AG08396 (cell line): Measurements from ENCODE around the gene P2RY13.

Experiments
- DNase-seq: peaks from one replicate; pipeline ENCODE4 v3.0.0; 2012; ENCODE audit warnings: low spot score, mixed read lengths

Gene P2RY13

DNA sequence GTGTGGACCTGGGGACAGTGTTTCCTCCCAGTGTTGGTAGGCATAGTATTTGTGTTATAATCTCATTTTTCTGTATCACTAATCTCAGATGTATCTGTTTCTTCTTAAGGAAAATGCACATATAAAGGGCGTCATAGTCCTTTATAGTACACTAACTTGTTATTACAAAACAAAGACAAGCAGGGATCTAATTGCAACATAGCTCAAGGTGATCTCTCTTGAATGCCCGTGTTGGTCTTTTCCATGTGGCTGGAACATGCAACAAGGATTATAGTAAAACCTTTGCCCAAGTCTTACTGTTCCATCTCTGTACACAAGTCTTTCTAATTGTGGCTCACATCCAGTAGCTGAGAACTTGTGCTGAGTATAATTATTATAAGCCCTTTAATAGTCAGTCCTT lies 9.2 kb downstream of the P2RY13 start:
- DNase-seq: no peak

DNA sequence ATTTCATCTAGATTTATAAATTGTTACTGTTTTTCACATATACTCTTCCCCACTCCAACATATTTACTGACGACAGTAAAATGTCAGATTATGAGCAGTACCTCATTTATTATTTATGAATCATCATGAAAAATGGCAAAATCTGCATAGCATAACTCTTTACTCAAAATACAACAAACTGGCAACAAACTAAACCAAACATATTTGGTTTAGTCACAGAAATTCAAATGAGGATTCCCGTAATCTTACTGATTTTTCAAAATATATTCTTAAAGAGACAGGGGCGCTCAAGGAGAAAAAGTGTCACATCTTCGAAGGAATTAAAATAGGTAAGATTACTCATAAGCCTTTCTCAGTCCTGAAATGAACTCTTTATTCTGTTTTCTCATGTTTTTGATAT lies 9.7 kb downstream of the P2RY13 start:
- no peak for DNase-seq

DNA sequence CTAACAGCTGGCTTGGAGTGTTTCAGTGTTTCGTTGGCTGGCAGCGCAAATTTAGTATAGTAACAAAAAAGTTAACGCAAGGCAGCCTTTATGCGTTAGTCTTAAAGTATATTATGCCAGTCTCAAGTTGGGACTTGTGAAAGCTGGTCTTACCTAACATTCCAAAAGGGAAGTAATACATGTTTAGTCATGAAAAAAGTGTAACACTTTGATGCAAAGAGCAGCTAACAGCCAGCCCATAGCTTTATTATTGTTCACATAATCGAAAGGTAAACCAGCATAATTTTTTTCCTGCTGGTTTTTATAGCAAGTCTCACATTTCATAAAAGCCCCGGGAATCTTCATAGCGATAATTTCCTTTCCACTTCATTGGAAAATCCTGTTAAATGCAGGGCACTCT lies 10.4 kb downstream of the P2RY13 start:
- DNase-seq: no peak

DNA sequence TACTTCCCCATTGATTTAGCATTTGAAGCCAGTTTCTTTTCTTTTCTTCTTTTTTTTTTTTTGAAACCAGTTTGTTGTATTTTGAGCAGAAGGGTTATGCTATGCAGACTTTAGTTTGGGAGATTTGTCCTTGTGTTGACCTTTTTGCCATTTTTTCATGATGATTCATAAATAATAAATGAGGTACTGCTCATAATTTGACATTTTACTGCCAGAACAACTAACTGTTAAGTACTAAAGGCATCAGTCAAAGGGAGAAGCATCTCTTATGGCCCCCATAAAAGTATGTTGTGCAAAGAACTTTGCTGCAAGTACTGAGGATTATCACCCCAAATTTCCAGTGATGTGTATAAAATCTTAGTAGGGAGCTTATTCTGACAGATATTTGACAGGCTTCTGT lies 11.0 kb downstream of the P2RY13 start:
- no peak for DNase-seq

DNA sequence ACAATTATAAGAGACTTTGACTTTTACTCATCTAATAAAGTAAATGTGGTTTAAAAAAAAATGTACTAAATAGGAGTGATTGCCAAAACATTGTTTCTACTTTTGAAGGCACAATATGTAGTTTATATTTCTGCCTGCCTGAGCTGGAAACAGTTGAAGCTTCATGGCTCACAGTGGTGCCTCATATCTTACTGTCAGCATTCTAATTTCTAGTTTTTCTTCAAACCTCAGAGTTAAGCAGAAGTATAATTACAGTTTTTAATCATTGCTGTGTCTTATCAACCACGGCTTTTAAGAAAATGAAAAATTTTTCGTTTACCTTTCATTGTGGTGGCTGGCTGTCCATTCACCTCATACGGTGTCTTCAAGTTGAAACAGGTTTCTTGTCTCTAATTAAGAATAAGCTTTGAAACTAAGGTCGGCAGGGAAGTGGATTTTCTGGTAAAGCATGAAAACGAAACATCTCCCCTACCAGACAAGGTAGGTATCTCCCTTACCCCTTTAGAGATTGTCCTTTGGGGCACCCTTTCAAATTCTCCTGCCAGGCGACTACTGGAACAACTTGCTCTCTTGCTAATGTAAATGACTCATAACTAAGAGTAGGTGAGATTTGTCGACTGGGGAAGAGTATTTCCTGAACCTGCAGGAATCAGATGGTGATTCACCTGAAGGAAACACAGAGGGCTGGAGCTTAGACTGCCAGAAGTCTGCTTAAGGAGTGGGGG lies 12.9 kb downstream of the P2RY13 start, which contains the start of gene GPR87:
Gene GPR87 (minus strand): TSS at position 554 of the 725 bp plus-strand sequence. CDS start 16,720 bp downstream, outside the sequence.
- DNase-seq: no peak

DNA sequence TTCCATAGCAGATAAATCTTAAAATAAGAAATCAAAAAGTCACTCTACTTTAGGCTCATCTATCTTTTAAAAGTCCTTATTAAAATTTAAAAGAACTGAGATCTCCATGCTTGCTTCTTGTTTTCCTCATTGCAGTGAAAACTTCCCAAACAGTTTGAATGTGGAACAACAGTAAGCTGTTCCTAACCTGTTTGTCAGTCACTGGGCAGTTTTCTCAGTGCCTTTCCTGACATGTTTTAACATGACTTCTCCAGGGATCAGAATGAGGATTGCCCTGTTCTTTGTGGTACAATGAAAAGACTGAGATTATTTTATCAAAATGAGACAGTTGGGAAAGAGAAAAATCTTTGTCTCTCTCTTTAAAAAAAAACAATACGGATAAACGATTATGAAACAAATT lies 13.5 kb downstream of the P2RY13 start:
- DNase-seq: no peak

DNA sequence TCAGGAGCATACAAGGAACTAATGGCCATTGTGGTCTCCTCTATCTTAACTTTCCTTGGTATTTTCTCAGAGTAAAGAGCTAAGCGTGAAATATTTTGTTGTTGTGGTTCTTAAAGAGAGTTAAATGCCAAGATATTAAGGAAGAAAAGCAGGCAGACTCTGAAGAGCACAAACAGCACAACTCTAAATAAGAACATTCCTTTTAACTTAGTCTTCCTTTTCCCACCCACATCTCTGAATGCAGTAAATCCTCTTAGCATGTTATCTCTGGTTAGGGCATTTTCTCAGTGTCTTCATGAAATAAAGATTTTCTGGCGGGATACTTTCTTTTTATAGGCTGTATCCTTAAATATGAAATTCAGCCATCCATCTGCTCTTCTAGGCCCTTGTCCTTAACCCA lies 14.2 kb downstream of the P2RY13 start:
- no peak for DNase-seq

DNA sequence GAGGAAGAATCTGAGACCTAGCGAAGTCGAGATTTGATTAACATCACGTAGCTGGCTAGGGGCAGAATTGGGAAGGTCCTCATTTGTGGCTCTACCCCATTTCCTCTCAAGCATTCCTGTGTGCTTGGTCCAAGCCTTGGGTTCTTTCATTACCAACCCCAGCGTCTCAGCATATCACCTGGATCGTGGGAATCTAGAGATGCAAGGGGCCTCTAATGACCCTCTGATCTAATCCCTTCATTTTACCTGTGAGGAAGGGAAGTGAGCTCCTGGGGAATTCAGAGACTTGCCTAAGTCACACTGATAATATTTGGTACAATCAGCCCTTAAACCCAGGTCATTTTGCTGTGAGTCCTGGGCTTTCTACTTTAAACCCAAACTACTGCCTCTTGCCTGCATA lies 14.8 kb downstream of the P2RY13 start:
- DNase-seq: no peak

DNA sequence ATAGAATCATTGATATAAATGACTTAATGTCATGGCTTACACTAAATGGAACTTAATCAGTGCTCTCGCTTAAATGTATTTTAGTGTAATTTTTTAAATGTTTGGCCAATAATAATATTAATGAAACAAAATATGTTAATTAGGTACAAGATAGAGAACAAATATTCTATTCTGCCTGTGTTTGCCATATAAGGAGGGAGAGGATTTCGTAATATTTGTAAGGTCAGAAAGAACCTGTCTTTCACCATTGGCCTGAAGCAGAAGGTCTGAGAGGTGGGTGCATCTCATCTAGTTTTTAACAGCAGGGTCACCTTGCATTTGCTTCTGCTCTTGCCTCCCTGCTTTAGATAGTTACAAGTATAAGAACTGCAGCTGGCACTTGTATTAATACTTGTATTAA lies 15.2 kb downstream of the P2RY13 start:
- DNase-seq: no peak

DNA sequence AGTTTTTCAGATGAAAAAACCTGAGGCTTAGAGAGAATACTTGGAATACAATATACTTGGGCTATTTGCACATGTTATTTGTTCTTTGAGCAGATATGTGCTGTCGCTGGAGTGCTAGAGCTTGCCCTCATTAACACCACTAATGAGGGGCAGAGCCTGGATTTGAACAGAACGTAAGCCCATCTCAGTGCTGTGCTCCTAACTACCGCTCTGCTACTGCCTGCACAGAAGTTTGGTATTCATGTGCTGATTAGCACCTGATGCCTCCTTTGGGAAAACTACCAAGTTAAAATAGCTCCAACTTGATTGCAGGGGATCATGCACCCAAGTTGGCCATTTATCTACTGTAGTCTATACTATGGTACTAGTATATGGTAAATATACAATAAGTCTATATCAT lies 16.4 kb downstream of the P2RY13 start:
- DNase-seq: no peak

DNA sequence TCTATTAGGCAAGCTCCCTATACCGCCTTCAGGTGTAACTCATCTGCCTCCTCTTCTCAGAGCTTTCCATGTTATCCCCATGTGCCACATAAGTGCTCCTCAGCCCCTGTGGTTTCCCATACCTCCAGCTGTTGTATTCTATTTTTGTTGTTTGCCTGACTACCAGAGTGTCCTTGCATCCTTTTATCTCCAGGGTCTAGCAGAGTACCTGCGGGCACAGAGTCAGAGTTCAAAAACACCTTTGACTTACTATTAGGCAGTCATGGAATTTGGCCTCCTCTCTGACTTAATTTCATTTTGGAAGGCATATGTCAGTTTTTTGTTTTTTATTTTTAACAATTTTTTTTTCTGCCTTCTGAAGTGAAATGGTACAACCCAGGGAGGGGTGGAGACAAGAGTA lies 19.8 kb downstream of the P2RY13 start:
- DNase-seq: no peak

DNA sequence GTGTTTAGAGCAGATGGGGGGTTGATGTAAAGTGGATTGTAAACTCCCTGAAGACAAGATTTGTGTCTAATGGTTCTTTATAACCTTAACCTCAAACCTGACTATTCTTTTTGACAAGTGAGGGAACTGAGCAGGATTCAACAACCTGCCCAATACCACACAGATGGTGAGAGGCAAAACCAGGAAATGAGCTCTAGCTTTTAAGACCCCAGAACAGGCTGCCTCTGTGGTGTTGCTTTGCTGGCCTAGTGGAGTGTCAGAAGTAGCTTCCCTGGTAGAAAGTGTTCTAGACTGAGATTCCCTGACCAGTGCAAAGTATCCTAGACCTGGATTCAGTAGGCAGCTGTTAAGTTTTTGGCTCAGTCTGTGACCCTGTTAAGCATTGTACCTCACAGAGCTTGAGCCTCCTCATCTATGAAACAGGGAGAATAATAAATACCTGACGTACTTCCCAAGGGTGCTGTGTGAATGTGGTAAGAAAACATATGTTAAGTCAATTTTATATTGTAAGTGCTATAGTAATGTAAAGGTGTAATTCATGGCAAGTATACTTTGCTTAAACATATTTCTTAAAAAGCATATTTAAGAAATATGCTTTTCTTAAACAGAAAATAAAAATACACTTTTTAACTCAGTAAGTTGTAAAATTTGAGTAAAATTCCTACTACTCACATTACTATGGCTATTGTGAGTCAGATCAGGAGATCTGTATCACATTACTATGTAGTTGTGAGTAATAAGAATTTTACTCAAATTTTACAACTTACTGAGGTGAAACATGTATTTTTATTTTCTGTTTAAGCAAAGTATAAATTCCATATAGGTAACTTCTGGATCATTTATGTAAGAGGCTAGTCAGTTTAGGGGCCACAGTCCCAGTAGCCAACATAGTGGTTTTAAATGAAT lies 21.5 kb downstream of the P2RY13 start:
- no peak for DNase-seq

DNA sequence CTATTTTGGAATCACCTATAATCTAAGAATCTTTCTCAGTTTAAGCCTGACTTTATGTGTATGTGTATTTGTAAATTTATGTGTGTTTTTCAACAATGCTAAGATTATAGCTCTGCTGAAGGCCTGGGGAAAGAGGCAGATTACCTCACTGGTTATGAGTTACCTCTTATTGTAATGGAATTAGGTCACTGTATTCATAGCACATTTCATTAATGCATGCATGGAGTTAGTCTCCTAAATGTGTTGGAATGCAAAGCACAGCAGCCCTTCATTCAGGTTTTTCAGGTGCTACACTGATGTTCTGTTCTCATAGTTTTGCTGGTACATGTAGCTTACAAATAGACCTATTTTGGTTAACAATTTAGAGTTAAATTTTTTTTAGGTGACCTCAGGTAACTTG lies 22.2 kb downstream of the P2RY13 start:
- no peak for DNase-seq

DNA sequence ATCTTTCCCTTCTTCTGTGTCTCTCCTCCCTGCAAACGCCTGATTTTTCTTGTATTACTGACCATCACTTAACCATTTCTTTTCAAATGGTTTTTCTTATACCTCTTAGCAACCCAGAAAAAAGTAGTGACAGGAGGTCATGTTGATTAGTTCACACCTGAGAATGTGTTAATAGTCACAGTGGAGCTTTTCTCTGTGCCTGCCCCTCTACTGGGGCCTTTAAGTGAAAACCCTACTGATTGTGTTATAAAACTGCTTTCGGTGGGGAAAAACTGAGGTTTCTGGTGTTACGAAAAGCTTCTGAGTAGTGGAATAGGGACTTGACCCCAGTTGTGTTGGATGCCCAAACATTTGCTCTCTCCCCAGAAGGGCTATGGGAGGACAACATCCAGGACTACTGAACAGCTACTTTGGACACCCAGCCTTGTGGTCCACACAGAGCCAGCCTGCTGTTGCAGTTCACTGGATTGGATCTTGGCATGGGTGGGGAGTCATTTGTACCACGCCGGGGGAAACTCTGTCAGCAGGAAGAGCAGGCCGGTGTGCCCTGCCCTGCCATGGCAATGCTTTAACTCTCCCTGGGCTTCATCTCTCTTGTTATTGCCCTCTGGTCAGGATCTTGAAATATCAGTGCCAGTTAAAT lies 23.1 kb downstream of the P2RY13 start:
- DNase-seq: no peak

DNA sequence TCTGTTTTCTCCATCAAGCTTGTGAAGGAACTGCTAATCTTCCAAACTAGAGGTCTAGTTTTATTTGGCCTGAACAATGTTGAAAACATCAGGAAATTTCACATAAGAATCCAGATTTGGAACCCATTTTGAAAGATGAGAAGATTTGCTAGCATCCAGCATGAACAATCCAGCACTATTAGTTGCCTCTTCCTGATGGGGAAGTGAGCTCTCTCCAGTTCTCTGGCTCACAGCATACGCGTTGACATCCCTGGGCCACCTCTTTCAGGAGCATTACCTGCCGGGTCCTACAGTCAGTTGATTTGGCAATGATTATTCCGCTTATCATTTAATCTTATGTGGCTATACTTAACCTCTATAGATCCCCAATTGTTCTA lies 23.6 kb downstream of the P2RY13 start:
- DNase-seq: no peak

DNA sequence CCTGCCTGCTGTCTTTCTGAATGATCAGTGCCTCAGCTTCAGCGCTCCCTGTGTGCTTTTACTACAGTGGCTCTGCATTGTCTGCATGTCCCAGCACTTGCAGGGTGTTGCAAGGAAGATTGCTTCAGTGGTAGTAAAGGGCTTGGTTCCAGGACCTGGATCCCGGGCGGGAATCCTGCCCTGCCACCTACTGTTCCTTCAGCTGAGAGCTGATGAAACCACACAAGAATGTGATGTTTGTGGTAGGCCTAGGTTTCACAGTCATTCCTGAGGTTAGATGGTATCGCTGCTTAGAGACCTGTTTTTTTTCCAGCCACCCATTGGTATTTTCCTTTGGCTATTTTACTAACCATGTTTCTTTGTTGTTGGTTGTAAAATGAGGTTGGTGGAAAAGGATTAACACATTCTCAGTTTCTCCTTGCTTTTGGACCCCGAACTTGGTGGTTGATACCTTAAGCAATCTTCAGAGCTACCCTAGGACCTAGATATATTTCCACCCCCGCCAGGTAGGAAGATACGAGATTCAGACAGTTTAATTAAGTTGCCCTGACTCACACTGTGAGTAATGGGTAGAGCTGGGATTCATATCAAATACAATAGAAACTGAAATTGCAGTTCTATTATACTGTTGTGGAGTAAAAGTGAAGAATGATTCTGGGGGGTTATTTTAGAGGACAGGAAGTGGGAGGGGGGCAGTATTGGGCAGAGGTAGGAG lies 24.1 kb downstream of the P2RY13 start:
- DNase-seq: peak; percentile 84

DNA sequence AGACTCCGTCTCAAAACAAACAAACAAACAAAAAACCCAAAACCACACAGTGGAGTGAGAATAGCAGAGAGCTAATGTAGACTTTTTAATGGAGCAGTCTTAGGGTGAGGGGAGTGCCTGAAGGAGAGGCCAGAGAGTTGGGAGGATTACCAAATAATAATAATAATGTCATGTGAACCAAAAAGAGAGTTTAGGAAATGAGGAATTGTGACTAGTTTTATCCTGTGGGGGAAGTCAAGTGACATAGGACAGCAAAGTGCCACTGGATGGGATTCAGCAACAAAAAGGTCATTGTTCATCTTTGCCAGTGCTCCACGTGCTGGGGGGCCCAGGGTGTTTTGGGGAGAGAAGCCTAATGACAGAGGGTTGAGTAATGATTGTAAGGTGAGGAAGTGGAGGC lies 25.6 kb downstream of the P2RY13 start:
- no peak for DNase-seq

DNA sequence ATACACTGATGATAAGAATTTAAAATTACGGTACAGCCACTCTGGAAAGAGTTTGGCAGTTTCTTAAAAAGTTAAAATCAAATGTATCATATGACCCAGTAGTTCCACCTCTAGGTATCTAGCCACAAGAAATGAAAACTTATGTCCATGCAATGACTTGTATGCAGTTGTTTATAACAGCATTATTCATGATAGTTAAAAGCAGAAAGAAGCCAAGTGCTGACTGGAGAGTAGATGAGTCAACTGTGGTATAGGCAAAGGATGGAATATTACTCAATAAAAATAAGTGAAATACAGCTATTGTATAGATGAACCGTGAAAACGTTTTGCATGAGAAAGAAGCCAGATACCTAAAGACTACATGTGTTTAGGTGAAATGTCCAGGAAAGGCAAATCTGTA lies 27.6 kb downstream of the P2RY13 start:
- peak; percentile 22 for DNase-seq

DNA sequence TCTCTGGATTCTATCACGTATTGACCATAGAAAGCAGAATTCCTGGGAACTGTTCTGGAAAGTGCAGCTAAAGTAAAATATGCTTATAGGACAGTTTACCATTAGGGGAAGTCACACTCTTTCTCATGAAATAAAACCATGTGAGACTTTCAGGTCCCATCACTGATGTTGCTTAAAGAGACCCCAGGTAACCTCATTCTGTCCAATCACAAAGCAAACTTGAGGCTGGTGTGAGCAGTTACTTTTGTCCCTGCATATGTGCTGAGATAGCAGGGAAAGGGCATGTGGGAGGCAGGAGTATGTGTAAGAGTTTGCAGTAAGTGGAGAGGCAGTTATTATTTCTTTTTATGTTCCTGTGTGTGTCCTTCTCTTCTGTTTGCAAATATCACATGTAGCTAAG lies 28.8 kb downstream of the P2RY13 start:
- DNase-seq: no peak

DNA sequence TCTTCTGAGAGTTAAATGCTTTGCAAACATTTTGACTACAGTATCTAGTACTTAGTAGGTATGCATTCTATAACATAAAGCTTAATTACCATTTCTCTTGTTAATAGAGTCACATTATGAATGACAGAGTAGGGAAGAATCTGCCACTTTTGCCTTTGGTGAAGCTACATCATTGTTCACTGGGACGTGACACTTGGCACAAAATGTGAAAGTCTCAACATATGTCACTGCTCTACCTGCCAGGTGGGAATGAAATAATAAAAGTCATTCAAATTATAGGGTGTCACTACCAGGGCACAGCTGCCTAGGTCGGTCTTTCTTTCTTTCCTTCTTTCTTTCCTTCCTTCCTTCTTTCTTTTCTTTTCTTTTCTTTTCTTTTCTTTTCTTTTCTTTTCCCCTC lies 30.3 kb downstream of the P2RY13 start:
- no peak for DNase-seq

DNA sequence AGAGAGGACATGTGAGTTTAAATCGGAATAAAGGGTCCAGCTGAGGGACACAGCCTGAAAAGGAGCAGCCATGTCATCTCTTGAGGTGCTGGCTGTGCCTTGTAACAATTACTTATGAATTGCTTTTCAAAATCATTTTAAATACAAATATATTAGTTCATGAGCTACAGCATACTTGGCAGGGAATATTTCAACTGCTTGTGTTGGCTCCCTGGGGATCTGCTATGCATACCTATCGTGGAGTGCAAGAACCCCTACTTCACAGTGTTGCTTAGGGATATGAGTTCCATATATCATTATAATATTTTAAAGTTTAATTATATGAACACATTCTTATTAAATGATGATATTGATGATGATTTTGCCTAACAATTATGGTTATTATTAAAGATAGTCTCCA lies 31.9 kb downstream of the P2RY13 start:
- no peak for DNase-seq

DNA sequence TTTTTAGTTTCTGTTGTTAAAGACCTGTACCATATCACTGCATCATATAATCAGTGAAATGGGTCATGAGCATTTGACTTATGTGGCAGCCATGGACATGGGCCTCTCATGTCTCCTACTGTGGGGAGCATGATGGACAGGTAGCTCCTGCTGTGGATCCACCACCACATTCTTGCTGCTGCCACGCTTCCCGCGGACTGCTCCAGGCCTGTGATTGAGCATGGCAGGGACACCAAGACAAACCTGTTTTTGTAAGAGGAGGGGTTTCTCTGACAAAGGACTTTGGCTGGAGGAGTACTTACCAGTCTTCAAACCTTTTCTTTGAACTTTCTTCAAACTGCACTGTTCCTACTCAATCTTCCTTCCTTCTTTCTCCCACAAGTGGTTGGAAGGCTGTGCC lies 33.1 kb downstream of the P2RY13 start:
- no peak for DNase-seq
